C1 segment of cervical spinal cord (tissue), 14 donors: ENCODE data around the gene NUPR1.
"Not testable (repeated sequence)": the region's sequence is repeated elsewhere in the genome, so short reads cannot be mapped to it uniquely, and the experiment has no call there.

Experiments
- DNase-seq, 14 donors: peaks; one replicate each; lab custom pipeline; 2025; lab: John Stamatoyannopoulos, UW

The NUPR1 gene

DNA sequence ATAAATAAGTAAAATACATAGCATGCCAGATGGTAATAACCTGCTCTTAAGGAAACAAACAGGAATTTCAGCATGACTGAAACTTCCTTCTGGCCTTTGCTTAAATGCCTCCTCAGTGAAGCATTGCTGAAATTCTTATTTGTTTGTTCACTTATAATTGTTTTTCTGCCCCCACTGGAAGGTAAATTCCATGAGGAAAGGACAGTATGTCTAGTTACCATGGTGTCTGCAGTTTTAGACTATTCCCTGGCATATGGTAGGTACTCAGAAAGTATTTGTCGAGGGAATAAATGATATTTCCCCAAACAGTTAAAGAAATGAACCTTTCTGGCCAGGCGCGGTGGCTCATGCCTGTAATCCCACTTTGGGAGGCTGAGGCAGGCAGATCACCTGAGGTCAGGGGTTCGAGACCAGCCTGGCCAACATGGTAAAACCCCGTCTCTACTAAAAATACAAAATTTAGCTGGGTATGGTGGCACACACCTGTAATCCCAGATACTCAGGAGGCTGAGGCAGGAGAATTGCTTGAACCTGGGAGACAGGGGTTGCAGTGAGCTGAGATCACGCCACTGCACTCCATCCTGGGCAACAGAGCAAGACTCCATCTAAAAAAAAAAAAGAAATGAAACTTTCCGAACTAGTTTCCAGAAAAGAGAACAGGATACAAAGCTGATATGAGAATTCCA lies 11.5 kb downstream of the NUPR1 start:
- DNase-seq, result not testable (repeated sequence)

DNA sequence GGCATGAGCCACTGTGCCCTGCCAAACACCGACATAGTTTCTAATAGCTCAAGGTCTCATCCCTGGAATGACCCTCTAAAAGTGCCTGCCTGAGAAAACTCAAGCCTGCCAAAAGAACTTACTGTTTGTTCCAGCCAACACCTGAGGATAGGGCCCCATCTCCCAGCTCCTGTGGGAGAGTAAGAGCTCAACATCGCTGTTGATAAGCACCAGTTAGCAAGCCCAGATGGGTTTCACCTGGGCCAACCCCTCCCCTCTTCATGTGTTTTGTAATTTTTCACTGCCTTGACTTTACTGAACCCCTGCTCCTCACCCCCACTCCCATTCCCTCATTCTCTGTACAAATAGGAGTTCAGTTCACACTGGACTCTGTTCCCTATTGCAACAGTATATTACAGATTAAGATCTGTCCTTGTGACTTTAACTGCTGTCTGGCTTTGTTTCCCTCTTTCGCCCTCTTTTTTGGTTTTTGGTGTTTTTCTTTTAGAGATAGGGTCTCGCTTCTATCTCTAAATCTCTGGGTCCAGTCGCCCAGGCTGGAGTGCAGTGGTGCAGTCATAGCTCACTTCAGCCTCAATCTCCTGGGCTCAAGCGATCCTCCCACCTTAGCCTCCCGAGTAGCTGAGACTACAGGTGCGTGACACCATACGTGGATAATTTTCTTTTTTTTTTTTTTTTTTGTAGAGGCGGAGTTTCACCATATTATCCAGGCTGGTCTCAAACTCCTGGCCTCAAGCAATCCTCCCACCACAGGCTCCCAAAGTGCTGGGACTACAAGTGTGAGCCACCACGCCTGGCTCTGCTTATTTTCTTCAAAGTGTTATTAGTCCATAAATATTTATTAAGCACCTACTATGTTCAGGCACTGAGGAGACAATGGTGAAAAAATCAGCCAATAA lies 12.3 kb downstream of the NUPR1 start:
- DNase-seq, result no peak

DNA sequence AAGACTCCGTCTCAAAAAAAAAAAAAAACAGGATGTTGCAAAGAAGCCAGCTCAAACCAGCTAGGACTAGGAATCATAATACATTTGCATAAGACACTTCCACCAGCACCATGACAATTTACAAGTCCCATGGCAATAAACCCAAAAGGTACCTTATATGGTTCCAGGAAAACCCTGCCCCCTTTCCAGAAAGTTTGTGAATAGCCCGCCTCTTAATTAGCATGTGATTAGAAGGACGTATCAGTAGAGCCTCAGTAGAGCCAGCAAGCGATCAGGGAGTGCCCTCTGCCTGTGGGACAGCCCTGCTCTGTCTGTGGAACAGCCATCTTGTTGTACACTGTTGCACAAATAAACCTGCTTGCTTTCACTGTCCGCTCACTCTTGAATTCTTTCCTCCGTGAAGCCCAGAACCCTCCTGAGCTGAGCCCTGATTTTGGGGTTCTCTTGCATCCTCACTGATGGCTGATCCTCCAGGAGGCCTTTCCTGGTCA lies 14.0 kb downstream of the NUPR1 start:
- DNase-seq, result no peak

DNA sequence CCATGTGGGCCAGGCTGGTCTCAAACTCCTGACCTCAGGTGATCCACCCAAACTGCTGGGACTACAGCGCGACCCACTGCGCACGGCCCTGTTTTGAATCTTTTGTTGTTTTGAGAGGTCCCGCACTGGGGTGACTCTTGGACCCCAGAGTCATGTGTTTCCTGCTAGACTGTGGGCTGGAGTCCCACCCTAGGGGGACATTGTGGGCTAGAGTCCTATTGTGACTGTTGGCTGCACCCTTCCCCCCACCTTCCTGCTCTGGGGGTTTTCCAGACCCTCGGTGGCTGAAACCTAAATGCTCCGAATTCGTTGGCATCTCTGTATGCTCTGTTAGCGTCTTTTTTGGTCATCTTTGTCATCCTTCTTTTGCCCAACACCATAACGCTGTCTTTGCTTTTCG lies 16.0 kb downstream of the NUPR1 start:
- no peak for DNase-seq

DNA sequence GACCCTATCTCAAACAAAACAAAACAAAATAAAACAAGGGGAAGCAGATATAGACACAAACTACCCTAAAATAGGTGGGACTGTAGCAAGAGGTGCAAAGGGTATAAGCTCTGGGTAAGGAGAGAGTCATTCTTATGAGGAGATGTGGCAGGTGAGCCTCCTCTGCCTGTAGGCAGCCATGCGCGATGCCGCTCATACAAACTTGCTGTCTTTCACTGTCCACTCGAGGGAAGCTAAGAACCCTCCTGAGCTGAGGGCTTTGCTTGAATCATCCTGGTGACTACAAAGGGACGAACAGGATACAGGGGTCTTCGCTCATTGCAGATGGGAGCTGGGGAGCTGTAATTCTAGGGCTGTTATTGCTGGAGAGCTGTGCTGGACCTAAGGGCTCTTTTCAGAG lies 17.3 kb downstream of the NUPR1 start:
- no peak for DNase-seq

DNA sequence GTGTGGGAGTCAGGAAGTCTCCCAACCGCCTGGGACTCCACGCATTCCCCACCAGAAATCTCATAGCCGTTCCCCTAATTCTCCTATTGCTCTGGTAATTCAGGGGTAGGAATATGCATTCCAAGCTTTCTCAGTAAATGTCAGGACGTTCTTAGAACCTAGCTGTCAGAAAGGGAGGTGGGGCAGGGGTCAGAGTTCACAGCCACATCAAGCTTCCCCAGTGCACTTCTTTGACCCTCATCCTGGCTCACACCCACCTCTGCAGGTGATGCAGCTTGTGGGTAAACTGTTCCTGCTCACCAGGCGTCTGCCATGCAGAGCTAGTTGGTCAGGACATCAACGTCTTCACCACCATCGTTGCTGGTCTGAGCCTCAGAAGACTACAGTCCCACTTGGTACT lies 18.1 kb downstream of the NUPR1 start:
- no peak for DNase-seq

DNA sequence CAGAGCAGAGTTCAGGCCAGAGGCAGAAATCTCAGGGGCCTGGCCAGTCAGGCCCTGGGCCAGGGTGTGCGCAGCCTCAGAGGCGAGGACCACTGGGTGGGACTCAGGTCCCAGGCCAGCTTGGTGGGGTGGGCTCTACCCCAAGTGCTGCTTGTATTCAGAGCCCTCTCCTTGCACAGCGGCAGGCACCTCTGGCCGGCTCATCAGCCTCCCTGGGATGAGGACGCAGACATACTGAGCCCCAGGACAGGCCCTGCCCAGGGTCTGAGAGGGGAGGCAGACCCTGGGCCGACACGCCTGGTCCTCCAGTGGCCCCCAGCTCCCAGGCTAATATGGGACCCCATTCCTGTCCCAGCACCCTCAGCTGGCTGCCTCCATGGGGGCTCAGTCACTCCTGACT lies 24.5 kb downstream of the NUPR1 start:
- DNase-seq, result no peak

DNA sequence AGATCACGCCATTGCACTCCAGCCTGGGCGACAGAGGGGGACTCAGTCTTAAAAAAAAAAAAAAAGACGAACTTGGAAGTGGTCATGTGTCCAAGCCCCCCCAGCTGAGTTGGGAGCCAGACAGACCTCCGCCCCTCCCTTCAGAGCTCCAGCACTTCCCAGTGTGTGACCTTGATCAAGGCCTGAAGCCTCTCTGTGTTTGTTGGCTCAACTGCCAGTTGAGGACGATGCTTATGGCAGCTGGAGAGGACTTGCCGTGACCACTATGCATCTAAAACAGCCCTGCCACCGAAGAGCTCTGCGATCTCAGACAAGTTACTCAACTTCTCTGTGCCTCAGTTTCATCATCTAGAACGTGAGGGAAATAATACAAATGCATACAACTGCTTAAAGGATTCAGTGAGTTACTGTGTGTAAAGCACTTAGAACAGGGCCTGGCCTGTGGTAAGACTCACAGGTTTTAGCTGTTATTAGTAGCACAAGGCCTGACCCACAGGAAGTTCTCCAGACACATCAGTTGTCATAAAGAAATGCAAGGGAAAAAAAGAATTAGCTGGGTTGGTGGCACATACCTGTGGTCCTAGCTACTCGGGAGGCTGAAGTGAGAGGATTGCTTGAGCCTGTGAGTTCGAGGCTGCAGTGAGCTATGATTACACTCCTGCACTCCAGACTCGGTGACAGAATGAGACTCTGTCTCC lies 25.1 kb downstream of the NUPR1 start:
- DNase-seq, result no peak

DNA sequence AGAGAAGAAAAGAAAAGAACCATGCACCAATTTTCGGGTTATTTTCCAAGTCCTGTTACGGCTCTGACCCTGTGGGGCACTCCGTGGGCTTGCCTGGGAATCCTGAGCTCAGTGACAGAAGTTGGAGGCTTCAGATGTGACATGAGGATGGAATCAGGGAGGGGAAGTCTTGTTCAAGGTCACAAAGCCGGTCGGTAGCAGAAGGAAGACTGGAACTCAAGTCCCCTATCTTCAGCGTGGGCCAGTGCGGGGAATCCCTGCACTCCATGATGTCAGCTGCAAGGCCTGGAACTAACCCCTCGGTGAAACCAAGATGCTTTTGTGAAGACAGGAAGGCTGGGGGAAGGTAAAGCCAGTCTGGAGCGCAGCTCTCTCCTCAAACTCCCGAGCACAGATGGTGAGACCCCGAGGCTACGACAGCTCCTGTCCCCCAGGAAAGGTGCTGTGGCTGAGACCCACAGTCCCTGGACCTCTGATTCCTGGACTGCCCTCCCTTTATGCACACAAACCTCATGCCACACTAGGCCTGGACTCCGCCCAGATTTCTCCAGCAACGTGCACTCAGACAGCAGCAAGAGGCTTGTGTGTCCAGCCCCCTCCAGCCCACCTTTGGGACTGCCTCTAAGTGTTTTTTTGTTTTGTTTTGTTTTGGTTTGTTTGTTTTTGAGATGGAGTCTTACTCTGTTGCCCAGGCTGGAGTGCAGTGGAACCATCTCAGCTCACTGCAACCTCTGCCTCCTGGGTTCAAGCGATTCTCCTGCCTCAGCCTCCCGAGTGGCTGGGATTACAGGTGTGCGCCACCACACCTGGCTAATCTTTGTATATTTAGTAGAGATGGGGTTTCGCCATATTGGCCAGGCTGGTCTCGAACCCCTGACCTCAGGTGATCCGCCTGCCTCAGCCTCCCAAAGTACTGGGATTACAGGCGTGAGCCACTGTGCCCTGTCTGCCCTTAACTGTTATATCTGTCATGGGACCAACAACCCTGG lies 26.7 kb downstream of the NUPR1 start:
- DNase-seq, result no peak

DNA sequence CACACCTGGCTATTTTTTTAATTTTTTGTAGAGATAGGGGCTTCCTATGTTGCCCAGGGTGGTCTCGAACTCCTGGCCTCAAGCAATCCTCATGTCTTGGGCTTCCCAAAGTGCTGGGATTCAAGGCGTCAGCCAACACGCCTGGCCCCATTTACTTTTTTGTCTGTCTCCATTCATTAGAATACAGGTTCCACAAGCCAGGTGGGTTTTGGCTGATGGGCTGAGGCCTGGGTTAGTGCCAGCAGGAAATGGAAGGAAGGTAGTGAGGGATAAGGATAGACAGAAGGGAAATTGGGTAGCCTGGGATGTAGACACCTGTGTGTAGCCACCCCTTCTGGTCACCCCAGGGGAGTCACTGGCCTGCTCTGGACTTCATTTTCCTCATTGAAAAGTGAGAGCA lies 27.7 kb downstream of the NUPR1 start:
- DNase-seq, result no peak

DNA sequence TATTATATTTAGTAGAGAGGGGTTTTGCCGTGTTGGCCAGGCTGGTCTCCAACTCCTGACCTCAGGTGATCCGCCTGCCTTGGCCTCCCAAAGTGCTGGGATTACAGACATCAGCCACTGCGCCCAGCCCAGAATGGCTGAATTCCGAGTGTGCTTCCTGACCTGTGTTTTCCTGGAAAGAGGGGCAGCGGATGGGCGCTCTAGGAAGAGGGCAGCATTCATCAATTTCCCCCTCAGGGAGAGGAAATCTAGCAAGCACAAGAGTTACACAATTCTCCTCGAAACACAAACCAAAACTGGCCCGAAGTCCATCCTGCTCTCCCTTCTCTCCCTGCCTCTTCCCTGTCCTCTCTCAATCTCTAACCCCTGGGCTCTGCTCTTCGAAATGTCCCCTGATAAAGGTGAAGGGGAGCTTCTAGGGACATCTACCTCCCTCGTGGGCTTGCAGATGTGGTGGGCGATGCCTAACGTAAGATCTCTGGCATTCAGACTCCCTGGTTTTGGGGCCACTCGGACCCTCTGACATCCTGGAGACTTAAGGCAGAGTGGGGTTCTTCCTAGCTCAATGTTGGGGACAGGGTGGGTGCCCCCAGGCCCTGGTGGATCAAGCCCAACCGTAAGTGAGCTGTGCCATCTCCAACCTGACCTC lies 33.2 kb downstream of the NUPR1 start:
- DNase-seq, result no peak

DNA sequence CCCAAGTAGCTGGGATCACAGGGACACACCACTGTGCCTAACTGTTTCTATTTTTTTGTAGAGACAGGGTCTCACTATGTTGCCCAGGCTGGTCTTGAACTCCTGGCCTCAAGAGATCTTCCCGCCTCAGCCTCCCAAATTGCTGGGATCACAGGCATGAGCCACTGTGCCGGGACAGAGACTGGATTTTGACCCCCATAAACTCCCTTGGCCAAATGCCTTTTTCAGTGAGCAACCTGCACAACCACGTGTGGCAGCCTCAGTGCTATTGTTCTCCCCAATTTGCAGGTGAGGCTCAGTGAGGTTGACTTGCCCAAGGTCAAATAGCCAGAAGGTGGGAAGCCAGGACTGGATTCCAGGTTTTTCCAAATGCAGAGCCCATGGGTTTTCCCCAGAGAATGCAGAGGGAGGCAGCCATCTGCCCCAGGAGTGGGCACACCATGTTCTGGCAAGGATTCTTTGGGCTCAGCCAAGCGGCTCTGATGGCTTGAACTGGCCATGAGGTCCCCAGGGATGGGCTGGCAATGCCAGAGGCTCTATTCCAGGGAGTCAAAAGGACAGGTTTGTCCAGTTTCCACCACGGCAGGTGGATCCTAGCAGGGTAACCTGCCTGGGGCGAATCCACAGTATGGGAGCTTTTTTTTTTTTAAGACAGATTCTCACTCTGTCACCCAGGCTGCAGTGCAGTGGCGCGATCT lies 33.9 kb downstream of the NUPR1 start:
- peak in 1 of 14 donors; percentile 13 for DNase-seq

DNA sequence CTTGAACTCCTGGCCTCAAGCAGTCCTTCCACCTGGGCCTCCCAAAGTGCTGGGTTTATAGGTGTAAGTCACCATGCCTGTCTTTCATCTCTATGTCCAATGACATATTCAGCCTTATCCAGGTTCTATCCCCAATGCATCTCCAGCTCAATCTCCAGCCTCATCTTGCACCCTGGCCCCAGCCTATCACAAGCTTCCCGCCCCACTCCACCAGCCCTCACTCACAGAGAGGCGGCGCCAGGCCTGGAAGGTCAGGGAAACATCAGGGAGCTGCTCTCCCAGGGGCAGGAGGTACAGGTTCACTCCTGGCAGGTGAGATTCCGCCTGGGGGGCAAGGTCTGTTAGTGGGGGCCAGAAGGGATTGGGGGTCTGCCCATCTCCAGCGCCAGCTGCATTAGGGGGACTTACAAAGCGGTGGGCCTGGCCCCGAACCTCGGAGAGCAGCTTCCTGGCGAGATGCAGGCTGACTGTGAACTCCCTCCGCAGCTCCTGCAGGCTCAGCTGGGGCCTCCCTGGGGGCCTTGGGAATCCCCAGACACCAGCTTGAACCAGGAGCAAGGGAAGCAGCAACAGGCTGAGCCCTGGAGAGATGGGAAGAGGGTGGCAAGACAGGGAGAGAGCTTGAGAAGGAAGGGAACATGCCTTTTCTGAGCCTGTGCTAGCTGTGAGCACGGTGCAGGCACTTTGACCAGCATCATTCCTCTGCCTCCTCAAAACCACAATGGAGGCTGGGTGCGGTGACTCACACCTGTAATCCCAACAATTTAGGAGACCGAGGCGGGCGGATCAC lies 35.1 kb downstream of the NUPR1 start:
- no peak for DNase-seq

DNA sequence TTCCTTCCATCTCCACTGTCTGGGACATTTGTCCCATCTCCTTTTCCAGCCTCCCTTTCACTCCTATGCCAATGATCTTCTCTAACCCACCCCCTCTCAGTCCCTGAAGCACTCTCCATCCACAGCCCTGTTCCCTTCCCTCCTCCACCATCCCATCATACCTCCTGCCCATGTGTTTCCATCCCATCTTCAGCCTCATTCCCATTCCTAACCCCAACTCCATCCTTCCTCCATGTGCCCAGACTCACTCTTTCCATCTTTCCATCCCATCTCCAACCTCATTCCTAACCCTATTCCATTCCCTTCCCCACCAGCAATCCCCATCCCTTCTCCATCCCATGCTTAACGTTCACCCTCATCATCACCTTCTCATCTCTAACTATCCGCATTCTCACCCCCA lies 36.5 kb downstream of the NUPR1 start:
- no peak for DNase-seq

DNA sequence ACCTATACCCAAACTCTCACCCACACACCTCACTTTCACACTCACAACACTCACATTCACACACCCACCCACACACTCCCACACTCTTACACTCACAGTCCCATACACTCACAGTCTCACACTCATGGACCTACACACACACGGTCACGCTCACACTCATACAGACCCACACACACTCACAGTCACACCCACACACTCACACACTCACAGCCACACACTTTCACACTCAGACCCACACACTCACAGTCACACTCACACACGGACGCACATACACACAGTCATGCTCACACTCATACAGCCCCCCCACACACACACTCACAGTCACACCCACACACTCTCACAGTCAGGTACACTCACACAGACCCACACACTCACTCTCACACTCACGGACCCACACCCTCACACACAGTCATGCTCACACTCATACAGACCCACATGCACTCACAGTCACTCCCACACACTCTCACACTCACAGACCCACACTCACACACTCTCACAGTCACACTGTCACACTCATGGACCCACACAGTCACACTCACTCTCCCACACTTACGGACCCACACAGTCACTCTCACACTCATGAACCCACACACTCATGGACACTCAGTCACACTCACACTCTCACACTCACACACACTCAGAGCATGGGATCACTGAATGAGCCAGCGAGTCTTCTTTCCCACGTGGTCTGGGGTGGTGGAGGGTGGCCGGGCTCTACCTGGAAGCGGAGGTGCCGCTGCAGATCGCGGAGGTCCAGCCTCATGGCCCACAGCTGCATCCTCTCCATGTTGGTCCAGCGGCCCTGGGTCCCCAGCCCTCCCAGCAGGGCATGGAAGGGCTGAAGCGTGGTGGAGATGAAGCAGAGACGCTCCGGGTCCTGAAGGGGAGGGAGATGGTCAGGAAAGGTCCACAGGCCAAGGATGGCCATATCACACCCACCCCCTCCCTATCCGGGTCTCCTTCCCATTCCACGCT lies 37.2 kb downstream of the NUPR1 start:
- no peak for DNase-seq

DNA sequence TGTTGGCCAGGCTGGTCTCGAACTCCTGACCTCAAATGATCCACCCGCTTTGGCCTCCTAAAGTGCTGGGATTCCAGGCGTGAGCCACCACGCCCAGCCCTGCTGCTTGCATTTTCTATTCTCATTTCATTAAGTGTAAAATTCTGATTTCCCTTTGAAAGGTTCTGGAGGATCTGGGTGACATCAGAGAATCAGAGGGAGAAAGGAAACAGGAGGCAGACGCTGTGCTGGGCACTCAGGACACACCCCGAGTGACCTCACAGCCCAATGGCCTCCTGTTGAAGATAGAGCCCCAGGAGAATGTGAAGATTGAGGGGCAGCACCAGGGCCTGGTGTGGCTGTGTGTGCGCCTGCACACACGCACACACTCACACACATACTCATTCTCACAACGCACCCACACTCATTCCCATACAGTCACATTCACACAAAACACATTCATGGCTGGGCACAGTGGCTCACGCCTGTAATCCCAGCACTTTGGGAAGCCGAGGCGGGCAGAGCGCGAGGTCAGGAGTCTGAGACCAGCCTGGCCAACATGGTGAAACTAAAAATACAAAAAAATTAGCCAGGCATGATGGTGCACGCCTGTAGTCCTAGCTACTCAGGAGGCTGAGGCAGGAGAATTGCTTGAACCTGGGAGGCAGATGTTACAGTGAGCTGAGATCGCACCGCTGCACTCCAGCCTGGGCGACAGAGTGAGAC lies 38.1 kb downstream of the NUPR1 start:
- not testable (repeated sequence) for DNase-seq

DNA sequence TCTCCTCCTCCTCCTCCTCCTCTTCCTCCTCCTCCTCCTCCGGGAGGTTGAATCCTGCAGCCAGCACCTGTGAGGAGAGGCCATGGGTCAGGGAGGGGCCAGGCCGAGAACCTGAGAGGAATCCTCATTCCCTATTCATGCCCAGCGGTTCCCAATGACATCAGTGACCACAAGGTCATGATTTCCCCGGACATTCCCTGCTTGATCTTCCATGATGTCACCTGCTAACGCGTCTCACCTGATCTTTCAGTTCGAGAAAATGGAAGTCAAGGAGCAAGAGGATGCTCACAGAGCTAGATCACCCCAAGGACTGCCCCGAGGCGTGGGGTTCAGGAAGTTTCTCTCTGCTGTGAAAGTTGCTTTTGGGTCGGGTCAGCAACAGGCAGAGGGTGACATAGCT lies 38.9 kb downstream of the NUPR1 start:
- DNase-seq, result no peak
